GM12864 (cell line): ENCODE results near the gene COL6A5.

Experiments
- DNase-seq: peaks from one replicate; pipeline ENCODE4 v3.0.0-alpha.2; 2011; ENCODE audit warnings: low read depth
- H3K4me3 ChIP-seq: 2 replicates; pipeline ENCODE4 v1.5.1; 2011; ENCODE audit warnings: mild to moderate bottlenecking, low read depth, low read length, control low read depth
- CTCF ChIP-seq: IDR thresholded peaks from 2 replicates; pipeline ENCODE4 v1.5.1; 2011; ENCODE audit warnings: low read depth, mild to moderate bottlenecking, moderate library complexity, low read length, control low read depth, inconsistent platforms; ENCODE audit errors: missing control alignments

COL6A5 gene

GRCh38 chr3:130488769-130489450 lies 143.4 kb downstream of the COL6A5 start:
- no peak overlapping the region for H3K4me3 ChIP-seq
- no peak for DNase-seq
- TF ChIP-seq CTCF, result no peak

- H3K4me3 ChIP-seq, result no peak overlapping the region
- no peak for DNase-seq
- TF ChIP-seq CTCF, result no peak
Observed at GRCh38 chr3:130490241-130490640, 144.8 kb downstream of the COL6A5 start.

- no peak overlapping the region for H3K4me3 ChIP-seq
- DNase-seq, result no peak
Observed at GRCh38 chr3:130491431-130491830, 146.0 kb downstream of the COL6A5 start.

GRCh38 chr3:130504701-130505100 lies 159.2 kb downstream of the COL6A5 start:
- TF ChIP-seq CTCF, result no peak
- H3K4me3 ChIP-seq, result no peak overlapping the region
- DNase-seq, result no peak

More at GRCh38 chr3:130491431-130491830, 146.0 kb downstream of the COL6A5 start:
- TF ChIP-seq CTCF, result no peak

- no peak for DNase-seq
- no peak for TF ChIP-seq CTCF
- H3K4me3 ChIP-seq, result no peak overlapping the region
Observed at GRCh38 chr3:130506031-130506430, 160.6 kb downstream of the COL6A5 start.

GRCh38 chr3:130507746-130508145 lies 162.3 kb downstream of the COL6A5 start:
- no peak overlapping the region for H3K4me3 ChIP-seq
- no peak for DNase-seq
- no peak for TF ChIP-seq CTCF

- no peak for TF ChIP-seq CTCF
- H3K4me3 ChIP-seq, result no peak overlapping the region
- no peak for DNase-seq
Observed at GRCh38 chr3:130509008-130509407, 163.5 kb downstream of the COL6A5 start.
